OCI-LY1 (cell line): Measurements from ENCODE around the gene UBE2H.

Experiments used
- H2AFZ ChIP-seq: fragments of 200-600 bp; sonication (generic), shearing (Covaris generic); 2 replicates; pipeline ENCODE4 v1.6.0; 2014; ENCODE audit warnings: antibody characterized with exemption, mild to moderate bottlenecking, low read length
- H3F3A ChIP-seq: fragments of 200-600 bp; sonication (generic), shearing (Covaris generic); 2 replicates; pipeline ENCODE4 v1.6.0; 2014; ENCODE audit warnings: mild to moderate bottlenecking, antibody characterized with exemption, low read length, moderate library complexity; ENCODE audit not compliant: insufficient read depth
- H3K27ac ChIP-seq: fragments of 200-600 bp; sonication (generic); 2 replicates; pipeline ENCODE4 v1.5.1; 2014; ENCODE audit warnings: low read length, mixed run types, mild to moderate bottlenecking, low read depth; ENCODE audit not compliant: poor library complexity, severe bottlenecking
- H3K27me3 ChIP-seq: fragments of 200-600 bp; sonication (generic); 2 replicates; pipeline ENCODE4 v1.6.0; 2014; ENCODE audit warnings: antibody characterized with exemption, mild to moderate bottlenecking, low read length, moderate library complexity; ENCODE audit not compliant: insufficient read depth
- H3K36me3 ChIP-seq: fragments of 200-600 bp; sonication (generic); 2 replicates; pipeline ENCODE4 v1.6.1; 2014; ENCODE audit warnings: mild to moderate bottlenecking, antibody characterized with exemption, low read length, moderate library complexity, mixed read lengths; ENCODE audit not compliant: insufficient read depth
- H3K4me1 ChIP-seq: fragments of 200-600 bp; sonication (generic); 2 replicates; pipeline ENCODE4 v1.5.1; 2014; ENCODE audit warnings: mild to moderate bottlenecking, low read length, moderate library complexity; ENCODE audit not compliant: insufficient read depth, severe bottlenecking
- H3K4me2 ChIP-seq: fragments of 200-600 bp; sonication (generic), shearing (Covaris generic); 2 replicates; pipeline ENCODE4 v1.6.1; 2014; ENCODE audit warnings: low read length
- H3K4me3 ChIP-seq: fragments of 200-600 bp; sonication (generic); 2 replicates; pipeline ENCODE4 v1.5.1; 2014; ENCODE audit warnings: low read length, low read depth, mild to moderate bottlenecking, mixed read lengths; ENCODE audit not compliant: poor library complexity, severe bottlenecking
- H3K79me2 ChIP-seq: fragments of 200-600 bp; shearing (Covaris generic); 2 replicates; pipeline ENCODE4 v1.6.1; 2016; ENCODE audit warnings: mixed run types, low read length, mixed read lengths; ENCODE audit not compliant: insufficient read depth
- H3K9ac ChIP-seq: fragments of 200-600 bp; sonication (generic), shearing (Covaris generic); 2 replicates; pipeline ENCODE4 v1.6.1; 2014; ENCODE audit warnings: mild to moderate bottlenecking, low read length, mixed read lengths
- H3K9me2 ChIP-seq: fragments of 200-600 bp; sonication (generic), shearing (Covaris generic); 2 replicates; pipeline ENCODE4 v1.6.1; 2014; ENCODE audit warnings: low read depth, mild to moderate bottlenecking, low read length, mixed read lengths
- H3K9me3 ChIP-seq: fragments of 200-600 bp; shearing (Covaris generic); 2 replicates; pipeline ENCODE4 v1.6.1; 2014; ENCODE audit warnings: low read length, mixed read lengths
- H4K20me1 ChIP-seq: fragments of 200-600 bp; sonication (generic), shearing (Covaris generic); 2 replicates; pipeline ENCODE4 v1.6.0; 2016; ENCODE audit warnings: mild to moderate bottlenecking, low read length; ENCODE audit not compliant: insufficient read depth
- EZH2 ChIP-seq: fragments of 200-600 bp; sonication (generic), shearing (Covaris generic); IDR thresholded peaks from 2 replicates; pipeline ENCODE4 v1.8.0; 2017; ENCODE audit warnings: borderline replicate concordance, mixed run types, mild to moderate bottlenecking, antibody characterized with exemption, low read length, moderate library complexity, mixed read lengths
- TF ChIP-seq, protein P1 (sequence below): fragments of 200-600 bp; sonication (generic), shearing (Covaris generic); IDR thresholded peaks from 2 replicates; pipeline ENCODE4 v1.5.1; 2017; ENCODE audit warnings: mild to moderate bottlenecking, antibody characterized with exemption, low read length, moderate library complexity, mixed read lengths

The UBE2H gene

DNA sequence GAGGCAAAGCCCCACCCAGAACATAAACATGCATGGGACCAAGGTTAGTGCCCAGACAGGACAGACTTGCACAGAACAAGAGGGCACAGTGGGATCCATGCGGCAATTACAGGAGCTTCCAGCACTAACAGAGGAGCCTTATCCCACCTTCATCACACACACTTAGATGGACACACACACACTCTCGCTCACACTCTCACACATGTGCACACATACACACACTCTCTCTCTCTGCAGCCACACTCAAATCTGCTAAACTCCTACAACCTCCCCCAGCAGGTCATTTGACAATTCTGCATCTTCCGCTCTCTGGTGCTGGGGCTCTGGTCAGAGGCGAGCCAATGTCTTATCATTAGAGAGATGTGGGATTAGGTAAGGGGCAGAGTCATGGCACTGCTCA lies 120.5 kb downstream of the UBE2H start:
- H3K4me2 ChIP-seq, result no peak overlapping the region
- H3F3A ChIP-seq, result peaks cover 8% of the 10 kb centered on the region; the same call in 1 of the 2 replicates
- no peaks in the 10 kb centered on the region for H3K79me2 ChIP-seq
- no peak overlapping the region for H3K9ac ChIP-seq
- no peaks in the 10 kb centered on the region for H4K20me1 ChIP-seq
- H3K9me2 ChIP-seq, result no peaks in the 10 kb centered on the region
- H3K4me1 ChIP-seq, result peaks cover 29% of the 10 kb centered on the region
- no peak overlapping the region for H2AFZ ChIP-seq
- H3K27ac ChIP-seq, result peak overlapping the region; percentile 61
- no peaks in the 10 kb centered on the region for H3K9me3 ChIP-seq
- no peaks in the 10 kb centered on the region for H3K27me3 ChIP-seq
- H3K36me3 ChIP-seq, result peaks cover 50% of the 10 kb centered on the region; the same call in 1 of the 2 replicates
- H3K4me3 ChIP-seq, result no peak overlapping the region
- no peak for TF ChIP-seq EZH2
- TF ChIP-seq, protein P1, sequence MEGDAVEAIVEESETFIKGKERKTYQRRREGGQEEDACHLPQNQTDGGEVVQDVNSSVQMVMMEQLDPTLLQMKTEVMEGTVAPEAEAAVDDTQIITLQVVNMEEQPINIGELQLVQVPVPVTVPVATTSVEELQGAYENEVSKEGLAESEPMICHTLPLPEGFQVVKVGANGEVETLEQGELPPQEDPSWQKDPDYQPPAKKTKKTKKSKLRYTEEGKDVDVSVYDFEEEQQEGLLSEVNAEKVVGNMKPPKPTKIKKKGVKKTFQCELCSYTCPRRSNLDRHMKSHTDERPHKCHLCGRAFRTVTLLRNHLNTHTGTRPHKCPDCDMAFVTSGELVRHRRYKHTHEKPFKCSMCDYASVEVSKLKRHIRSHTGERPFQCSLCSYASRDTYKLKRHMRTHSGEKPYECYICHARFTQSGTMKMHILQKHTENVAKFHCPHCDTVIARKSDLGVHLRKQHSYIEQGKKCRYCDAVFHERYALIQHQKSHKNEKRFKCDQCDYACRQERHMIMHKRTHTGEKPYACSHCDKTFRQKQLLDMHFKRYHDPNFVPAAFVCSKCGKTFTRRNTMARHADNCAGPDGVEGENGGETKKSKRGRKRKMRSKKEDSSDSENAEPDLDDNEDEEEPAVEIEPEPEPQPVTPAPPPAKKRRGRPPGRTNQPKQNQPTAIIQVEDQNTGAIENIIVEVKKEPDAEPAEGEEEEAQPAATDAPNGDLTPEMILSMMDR, result no peak

DNA sequence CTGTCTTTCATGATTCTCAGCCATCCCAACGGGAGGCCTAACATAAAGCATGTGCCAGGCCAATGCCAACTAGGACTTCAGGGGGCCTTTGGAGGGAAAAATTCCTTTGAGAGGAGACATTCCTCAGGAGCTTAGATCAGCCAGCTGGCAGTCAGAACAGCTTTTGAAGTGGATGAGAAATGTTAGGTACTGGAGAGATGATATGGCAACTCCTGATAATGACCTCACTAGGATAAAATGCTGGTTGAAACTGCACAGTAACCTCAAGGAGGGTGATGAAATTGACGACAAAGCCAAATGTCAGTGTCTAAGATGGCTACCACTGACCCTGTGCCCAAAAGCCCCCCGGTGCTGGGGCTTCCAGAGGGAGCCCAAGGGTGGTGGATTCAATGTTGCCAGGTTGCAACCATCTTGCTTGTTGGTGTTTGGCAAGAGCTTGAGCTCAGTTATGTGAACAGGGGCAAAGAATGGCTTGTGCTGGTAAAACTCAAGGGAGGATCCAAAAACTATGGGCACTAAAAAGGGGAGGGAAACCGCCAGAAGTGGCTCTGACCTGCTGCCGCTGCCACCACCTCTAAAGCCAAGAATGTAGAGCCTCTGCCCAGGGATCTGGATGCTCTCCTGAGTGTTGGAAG lies 121.2 kb downstream of the UBE2H start:
- Histone ChIP-seq H3K27me3 (no peaks in the 10 kb centered on the region), H4K20me1 (no peaks in the 10 kb centered on the region), H3K36me3 (peaks cover 45% of the 10 kb centered on the region; the same call in 1 of the 2 replicates), H3K4me1 (peaks cover 31% of the 10 kb centered on the region), H3K9me3 (no peaks in the 10 kb centered on the region), H3K4me3 (no peak overlapping the region), H2AFZ (no peak overlapping the region), H3K9me2 (no peaks in the 10 kb centered on the region), H3K27ac (peak overlapping the region; percentile 61), H3K79me2 (no peaks in the 10 kb centered on the region), H3K9ac (no peak overlapping the region), H3K4me2 (no peak overlapping the region), H3F3A (peaks cover 8% of the 10 kb centered on the region; the same call in 1 of the 2 replicates)
- TF ChIP-seq EZH2, result no peak
- TF ChIP-seq, protein P1, result no peak

DNA sequence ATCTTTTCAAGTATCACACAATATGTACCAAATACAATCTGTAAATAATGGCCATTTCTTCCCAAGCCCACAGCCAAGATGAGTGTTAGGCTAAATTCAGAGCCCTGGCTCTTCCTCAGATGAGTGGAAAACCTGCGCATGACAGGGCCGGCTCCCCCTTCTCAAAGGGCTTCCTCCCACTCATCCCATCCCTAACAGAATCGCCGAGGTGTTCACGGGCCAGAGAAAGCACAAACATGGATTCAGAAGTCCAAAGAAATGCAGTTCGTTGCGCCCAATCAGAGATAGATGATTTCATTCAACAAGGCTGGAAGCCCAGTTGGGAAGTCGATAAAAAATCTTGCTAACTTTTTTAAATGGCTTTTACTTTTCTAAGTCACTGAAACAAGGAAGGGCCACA lies 121.8 kb downstream of the UBE2H start:
- Histone ChIP-seq H2AFZ (no peak overlapping the region), H4K20me1 (no peaks in the 10 kb centered on the region), H3K9me3 (no peaks in the 10 kb centered on the region), H3K4me3 (no peak overlapping the region), H3K4me1 (peaks cover 37% of the 10 kb centered on the region), H3K27me3 (no peaks in the 10 kb centered on the region), H3K9ac (no peak overlapping the region), H3K79me2 (no peaks in the 10 kb centered on the region), H3K9me2 (no peaks in the 10 kb centered on the region), H3F3A (peaks cover 8% of the 10 kb centered on the region; the same call in 1 of the 2 replicates), H3K36me3 (peaks cover 40% of the 10 kb centered on the region; the same call in 1 of the 2 replicates), H3K27ac (peak overlapping the region; percentile 61), H3K4me2 (no peak overlapping the region)
- TF ChIP-seq, protein P1, result no peak
- TF ChIP-seq EZH2, result no peak
